ENCODE data around the gene GGNBP2.

GRCh38 chr17:36525113-36525512 is 19.6 kb upstream of the GGNBP2 start:
- TF ChIP-seq CTCF (IDR thresholded peaks at IDR 0.05) (no peak), SIN3A (IDR thresholded peaks at IDR 0.05; ENCODE audit: borderline replicate concordance, insufficient read depth, low read depth, low read length) (no peak), TCF7L2 (IDR thresholded peaks at IDR 0.05; ENCODE audit: low read depth, low read length) (no peak), POLR2AphosphoS5 (IDR thresholded peaks at IDR 0.05; ENCODE audit: low read depth, low read length) (no peak), REST (IDR thresholded peaks at IDR 0.05; ENCODE audit: insufficient read depth in 1 of 2, low read depth in 2 of 2, low read length in 1 of 2) (no peak)

Measured in Panc1 (cell line).